Prostate gland (tissue), 2 donors: ENCODE data around the gene FJX1. TPM values are rescaled to one million over a fixed set of nuclear protein-coding genes. Genes with fewer than 3 reads are reported as not detected.

Experiments used
- DNase-seq: peaks from one replicate; pipeline ENCODE4 v3.0.0-alpha.2; 2019; ENCODE audit warnings: low spot score
- H3K27ac ChIP-seq, 2 donors: fragments of 200-600 bp; sonication (generic); 2 replicates each; pipeline ENCODE4 v1.5.1; 2017 to 2019
- H3K27me3 ChIP-seq: fragments of 200-600 bp; sonication (generic); replicated peaks from 2 replicates; pipeline ENCODE4 v1.5.1; 2019; ENCODE audit not compliant: insufficient read depth
- H3K36me3 ChIP-seq, 2 donors: fragments of 200-600 bp; sonication (generic); 1 replicate in 1 of 2; 2 replicates in 1 of 2; pipeline versions ENCODE4 v1.5.1 to v1.8.1; 2017 to 2019
- H3K4me1 ChIP-seq: fragments of 200-600 bp; sonication (generic); replicated peaks from 2 replicates; pipeline ENCODE4 v1.5.1; 2019
- H3K4me3 ChIP-seq, 2 donors: fragments of 200-600 bp; sonication (generic); 2 replicates each; pipeline ENCODE4 v1.5.1; 2017 to 2019
- H3K9me3 ChIP-seq: fragments of 200-600 bp; sonication (generic); 2 replicates; pipeline ENCODE4 v1.5.1; 2017
- POLR2A ChIP-seq: fragments of 450-650 bp; IDR thresholded peaks from one replicate; pipeline ENCODE4 v1.6.1; 2016; ENCODE audit warnings: antibody characterized with exemption, mild to moderate bottlenecking
- POLR2AphosphoS5 ChIP-seq: sonication (generic); formaldehyde crosslinking; IDR thresholded peaks from one replicate; pipeline ENCODE4 v1.6.1; 2017; ENCODE audit warnings: antibody characterized with exemption
- WGBS: methylation state at CpG from one replicate; pipeline ENCODE4 v1.1.5; 2018; 5-methylcytosine and 5-hydroxymethylcytosine counted together
- intact Hi-C: fragments of 100-400 bp; cut with DNase I; formaldehyde crosslinking; loops from one replicate; pipeline ENCODE4 v1.14.2; 2022
- total RNA-seq, 2 donors: library from RNA; depleted of rRNA; stranded (reverse); fragments of >200 nt; gene quantifications; one replicate each; pipeline ENCODE4 v1.1.0, GENCODE V29; 2016
- TF ChIP-seq, protein P1 (sequence below), 4 experiments: fragments of 200-600 bp in 2 of 4; fragments of 450-650 bp in 2 of 4; sonication (generic) in 2 of 4; IDR thresholded peaks; 1 replicate in 3 of 4; 2 replicates in 1 of 4; pipeline ENCODE4 v1.5.1; 2016 to 2019; ENCODE audit warnings: antibody characterized with exemption in 4 of 4, mild to moderate bottlenecking in 2 of 4, moderate library complexity in 2 of 4

FJX1 gene, protein sequence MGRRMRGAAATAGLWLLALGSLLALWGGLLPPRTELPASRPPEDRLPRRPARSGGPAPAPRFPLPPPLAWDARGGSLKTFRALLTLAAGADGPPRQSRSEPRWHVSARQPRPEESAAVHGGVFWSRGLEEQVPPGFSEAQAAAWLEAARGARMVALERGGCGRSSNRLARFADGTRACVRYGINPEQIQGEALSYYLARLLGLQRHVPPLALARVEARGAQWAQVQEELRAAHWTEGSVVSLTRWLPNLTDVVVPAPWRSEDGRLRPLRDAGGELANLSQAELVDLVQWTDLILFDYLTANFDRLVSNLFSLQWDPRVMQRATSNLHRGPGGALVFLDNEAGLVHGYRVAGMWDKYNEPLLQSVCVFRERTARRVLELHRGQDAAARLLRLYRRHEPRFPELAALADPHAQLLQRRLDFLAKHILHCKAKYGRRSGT
- 10 to 100 TPM; 10.8 to 13.7 TPM for total RNA-seq

DNA sequence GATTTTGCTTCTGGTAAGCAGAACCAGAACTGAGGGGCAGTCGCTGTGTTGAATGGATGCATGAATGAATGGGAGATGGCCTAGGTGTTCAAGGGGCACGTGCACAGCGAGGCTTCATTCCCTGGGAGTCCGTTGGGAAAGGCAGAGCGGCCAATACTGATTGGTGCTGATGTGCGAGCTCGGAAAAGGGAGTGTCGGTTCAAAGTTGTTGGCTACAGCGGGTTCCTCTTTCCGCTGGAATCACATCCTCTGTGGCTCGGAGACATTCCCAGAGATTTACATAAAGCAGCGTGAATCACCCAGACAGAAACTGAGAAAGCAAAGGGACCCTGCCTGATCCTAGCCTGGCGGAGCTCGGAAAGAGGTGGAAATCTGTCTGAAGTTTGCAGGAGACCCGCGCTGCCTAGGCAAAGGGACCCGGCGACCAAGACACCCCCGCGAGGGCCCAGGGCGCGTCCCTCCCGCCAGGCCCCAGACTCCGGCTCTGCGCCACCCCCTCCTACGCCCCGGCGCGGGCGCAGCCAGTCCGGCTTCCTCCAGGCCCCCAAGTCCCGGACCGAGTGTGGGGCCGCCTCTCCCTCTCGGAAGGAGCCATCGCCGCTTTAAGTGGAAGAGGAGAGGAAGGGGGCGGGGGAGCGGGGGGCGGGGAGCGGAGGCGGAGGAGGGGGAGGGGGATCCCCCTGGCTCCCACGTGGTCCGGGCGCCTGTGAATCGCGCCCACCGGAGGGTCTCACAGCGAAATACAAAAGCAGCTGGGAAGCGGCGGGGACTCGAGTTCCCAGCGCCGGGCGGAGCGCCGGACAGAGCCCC lies at the start of gene FJX1:
FJX1 (plus strand) TSS at position 774 of the 810 bp plus-strand sequence. CDS start 177 bp downstream, outside the sequence.
- H3K27me3 ChIP-seq, result no peaks in the 10 kb centered on the region
- TF ChIP-seq, protein P1, sequence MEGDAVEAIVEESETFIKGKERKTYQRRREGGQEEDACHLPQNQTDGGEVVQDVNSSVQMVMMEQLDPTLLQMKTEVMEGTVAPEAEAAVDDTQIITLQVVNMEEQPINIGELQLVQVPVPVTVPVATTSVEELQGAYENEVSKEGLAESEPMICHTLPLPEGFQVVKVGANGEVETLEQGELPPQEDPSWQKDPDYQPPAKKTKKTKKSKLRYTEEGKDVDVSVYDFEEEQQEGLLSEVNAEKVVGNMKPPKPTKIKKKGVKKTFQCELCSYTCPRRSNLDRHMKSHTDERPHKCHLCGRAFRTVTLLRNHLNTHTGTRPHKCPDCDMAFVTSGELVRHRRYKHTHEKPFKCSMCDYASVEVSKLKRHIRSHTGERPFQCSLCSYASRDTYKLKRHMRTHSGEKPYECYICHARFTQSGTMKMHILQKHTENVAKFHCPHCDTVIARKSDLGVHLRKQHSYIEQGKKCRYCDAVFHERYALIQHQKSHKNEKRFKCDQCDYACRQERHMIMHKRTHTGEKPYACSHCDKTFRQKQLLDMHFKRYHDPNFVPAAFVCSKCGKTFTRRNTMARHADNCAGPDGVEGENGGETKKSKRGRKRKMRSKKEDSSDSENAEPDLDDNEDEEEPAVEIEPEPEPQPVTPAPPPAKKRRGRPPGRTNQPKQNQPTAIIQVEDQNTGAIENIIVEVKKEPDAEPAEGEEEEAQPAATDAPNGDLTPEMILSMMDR (IDR thresholded peaks at IDR 0.05), result no peak
- TF ChIP-seq POLR2AphosphoS5 (no peak), POLR2A (no peak)
- WGBS, result 2% methylated on average over 43 of the region's 57 CpGs

DNA sequence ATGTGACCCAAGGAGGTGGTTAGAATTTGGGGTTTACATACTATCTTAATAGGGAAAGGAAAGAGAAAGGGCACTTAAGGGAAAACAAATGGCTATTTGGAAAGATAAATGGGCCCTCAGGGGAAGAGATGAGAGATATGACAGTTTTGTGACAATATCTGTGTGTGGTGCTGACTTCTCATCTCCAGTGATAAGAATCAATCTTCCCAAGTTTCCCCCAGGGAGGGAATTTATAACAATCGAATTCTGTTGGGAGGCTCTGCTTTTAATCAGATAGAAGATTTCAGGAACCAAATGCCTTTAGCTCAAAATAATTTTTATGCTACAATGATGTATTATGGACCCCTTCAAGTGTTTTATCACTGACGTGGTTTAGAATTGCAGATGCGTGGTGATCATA lies 46.6 kb upstream of the FJX1 start:
- Histone ChIP-seq H3K36me3 (no peaks in the 10 kb centered on the region), H3K4me3 (no peak overlapping the region), H3K27ac (no peak overlapping the region), H3K9me3 (no peaks in the 10 kb centered on the region), H3K27me3 (no peaks in the 10 kb centered on the region), H3K4me1 (no peaks in the 10 kb centered on the region)
- no peak for TF ChIP-seq POLR2AphosphoS5
- intact Hi-C loops, result no loop called here
- 29% methylated on average over 3 of the region's 3 CpGs for WGBS
- DNase-seq, result no peak

More for the DNA sequence above, at the start of gene FJX1:
- Histone ChIP-seq H3K9me3 (no peaks in the 10 kb centered on the region), H3K36me3 (no peaks in the 10 kb centered on the region), H3K4me1 (peaks cover 21% of the 10 kb centered on the region), H3K4me3 (peak within 1 kb of the TSS; percentile 49 to 57), H3K27ac (peak within 1 kb of the TSS; percentile 62 to 75)
- DNase-seq, result peak; percentile 23
- intact Hi-C loops, result loop anchor here (2.0 to 10.0 kb wide), 4 partner anchors 204 to 867 kb away; no protein-coding TSS in a partner anchor

DNA sequence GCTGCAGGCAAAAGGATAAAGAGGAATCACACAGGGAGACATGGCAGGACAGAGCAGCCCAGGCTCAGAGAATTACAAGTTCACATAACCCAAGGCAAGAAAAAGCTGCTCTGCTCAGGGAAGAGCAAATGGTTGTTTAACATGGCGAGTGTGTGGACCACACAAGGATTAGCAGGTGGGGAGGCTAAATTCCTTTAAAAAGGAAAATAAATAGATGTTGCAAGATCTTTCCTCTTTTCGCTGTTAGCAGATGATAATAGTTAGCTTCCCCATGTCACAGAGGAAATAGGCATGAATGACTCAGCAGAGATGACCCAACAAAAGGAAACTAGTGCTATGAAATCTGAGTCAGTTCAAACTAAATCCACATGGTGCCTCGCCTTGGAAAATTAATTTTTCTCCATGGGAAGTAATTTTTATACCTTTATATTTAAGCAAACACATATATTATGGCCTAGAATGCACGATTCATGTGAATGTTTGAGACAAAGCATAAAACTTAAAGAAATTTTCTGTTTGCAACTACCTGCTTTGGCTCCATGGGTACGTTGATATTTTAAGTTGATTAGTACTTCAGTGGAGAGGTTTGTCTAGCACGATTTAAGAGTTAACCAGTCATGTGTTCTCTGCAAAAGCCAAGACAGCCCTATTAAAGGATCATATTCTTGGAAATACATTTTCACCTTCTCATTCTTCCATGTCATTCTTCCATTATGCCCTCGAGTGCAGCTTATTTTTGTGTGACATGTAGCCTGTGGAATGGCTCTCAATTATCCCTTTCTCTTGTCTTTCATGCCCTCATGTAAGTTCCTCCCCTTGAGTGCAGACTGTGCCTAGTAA lies 38.5 kb upstream of the FJX1 start:
- H3K36me3 ChIP-seq, result no peaks in the 10 kb centered on the region
- H3K4me3 ChIP-seq, result no peak overlapping the region
- no peaks in the 10 kb centered on the region for H3K27me3 ChIP-seq
- TF ChIP-seq POLR2A, result no peak
- 68% methylated on average over 7 of the region's 7 CpGs for WGBS
- DNase-seq, result no peak
- no peak overlapping the region for H3K27ac ChIP-seq
- intact Hi-C loops, result no loop called here
- no peaks in the 10 kb centered on the region for H3K4me1 ChIP-seq
- no peaks in the 10 kb centered on the region for H3K9me3 ChIP-seq

DNA sequence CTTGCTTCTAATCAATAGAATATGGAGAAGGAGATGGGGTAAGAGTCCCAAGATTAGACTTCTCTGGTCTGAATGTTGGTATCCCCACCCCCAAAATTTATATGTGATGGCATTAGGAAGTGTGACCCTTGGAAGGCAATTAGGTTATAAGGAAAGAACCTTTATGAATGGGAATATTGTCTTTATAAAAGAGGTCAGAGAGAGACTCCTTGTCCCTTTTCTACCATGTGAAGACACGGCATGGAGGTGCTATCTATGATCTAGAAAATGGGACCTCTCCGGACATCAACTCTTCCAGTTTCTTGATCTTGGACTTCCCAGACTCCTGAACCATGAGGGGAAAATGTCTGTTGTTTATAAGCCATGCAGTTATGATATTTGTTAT lies 37.9 kb upstream of the FJX1 start:
- 96% methylated on average over 2 of the region's 2 CpGs for WGBS
- TF ChIP-seq POLR2AphosphoS5 (no peak), POLR2A (no peak)
- TF ChIP-seq, protein P1 (IDR thresholded peaks at IDR 0.05), result no peak
- intact Hi-C loops, result no loop called here
- Histone ChIP-seq H3K4me1 (no peaks in the 10 kb centered on the region), H3K4me3 (no peak overlapping the region), H3K27me3 (no peaks in the 10 kb centered on the region), H3K36me3 (no peaks in the 10 kb centered on the region), H3K27ac (no peak overlapping the region), H3K9me3 (no peaks in the 10 kb centered on the region)
- no peak for DNase-seq

DNA sequence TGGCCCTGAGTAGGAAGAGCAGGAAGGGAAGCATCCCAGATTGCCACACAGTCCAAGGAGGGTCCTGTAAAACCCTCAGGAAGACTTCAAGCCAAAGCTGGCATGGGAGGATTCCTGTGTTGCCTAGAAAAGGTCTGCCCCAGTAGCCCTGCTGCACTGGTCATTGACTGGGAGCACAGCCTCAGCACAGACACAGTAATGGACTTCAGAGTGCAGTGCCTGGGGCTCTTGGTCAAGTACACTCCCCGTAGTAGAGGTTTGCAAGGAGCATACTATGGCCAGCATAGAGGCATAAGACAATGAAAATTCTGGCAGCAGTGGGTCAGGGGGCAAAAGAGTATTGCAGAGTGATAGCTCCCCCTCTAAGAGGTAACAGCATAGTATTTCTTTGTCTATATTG lies 36.2 kb upstream of the FJX1 start:
- Histone ChIP-seq H3K9me3 (no peaks in the 10 kb centered on the region), H3K4me1 (no peaks in the 10 kb centered on the region), H3K36me3 (no peaks in the 10 kb centered on the region), H3K27ac (no peak overlapping the region), H3K4me3 (no peak overlapping the region), H3K27me3 (no peaks in the 10 kb centered on the region)
- WGBS, result 74% methylated on average over 1 of the region's 1 CpG
- DNase-seq, result no peak
- intact Hi-C loops, result no loop called here
- TF ChIP-seq, protein P1 (IDR thresholded peaks at IDR 0.05), result no peak
- TF ChIP-seq POLR2AphosphoS5 (no peak), POLR2A (no peak)
